GM19025 (cell line): ENCODE data around the gene SF3B6.
"Not testable (repeated sequence)": the region's sequence is repeated elsewhere in the genome, so short reads cannot be mapped to it uniquely, and the experiment has no call there.

ENCODE experiments used
- ATAC-seq: cut with Tn5 transposase; IDR thresholded peaks from one replicate; pipeline ENCODE4 v1.9.1; 2021; ENCODE audit warnings: mild to moderate bottlenecking, low read depth, moderate library complexity; ENCODE audit not compliant: unreplicated experiment

The SF3B6 gene

DNA sequence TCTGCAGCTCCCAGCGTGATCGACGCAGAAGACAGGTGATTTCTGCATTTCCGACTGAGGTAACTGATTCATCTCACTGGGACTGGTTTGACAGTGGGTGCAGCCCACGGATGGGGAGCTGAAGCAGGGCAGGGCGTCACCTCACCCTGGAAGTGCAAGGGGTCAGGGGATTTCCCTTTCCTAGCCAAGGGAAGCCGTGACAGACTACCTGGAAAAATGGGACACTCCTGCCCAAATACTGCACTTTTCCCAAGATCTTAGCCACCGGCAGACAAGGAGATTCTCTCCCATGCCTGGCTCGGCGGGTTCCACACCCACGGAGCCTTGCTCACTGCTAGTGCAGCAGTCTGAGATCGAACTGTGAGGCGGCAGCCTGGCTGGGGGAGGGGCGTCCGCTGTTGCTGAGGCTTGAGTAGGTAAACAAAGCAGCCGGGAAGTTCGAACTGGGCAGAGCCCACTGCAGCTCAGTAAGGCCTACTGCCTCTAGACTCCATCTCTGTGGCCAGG, 19.1 kb upstream of the SF3B6 start:
- not testable (repeated sequence) for ATAC-seq

GRCh38 chr2:24093270-24093669, 17.1 kb upstream of the SF3B6 start:
- not testable (repeated sequence) for ATAC-seq

DNA sequence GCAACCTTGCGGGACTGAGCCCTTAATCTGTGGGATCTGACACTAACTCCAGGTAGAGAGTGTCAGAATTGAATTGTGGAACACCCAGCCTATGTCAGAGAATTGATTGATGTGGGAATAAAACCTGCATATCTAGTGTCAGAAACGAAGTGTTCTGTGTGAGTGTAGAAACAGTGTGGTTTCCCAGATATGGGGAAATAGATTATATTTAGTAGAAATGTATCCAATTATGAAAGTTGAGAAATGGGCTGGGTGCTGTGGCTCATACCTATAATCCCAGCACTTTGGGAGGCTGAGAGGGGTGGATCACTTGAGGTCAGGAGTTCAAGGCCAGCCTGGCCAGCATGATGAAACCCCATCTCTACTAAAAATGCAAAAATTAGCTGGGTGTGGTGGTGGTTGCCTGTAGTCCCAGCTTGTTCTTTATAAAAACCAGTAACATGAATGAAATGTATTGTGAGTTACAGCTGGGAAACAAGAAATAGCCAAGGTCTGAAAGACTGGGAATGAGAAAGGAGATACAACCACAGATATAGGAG, 12.8 kb upstream of the SF3B6 start:
- ATAC-seq = no peak

- ATAC-seq = no peak
Measured at GRCh38 chr2:24087032-24087431, 10.9 kb upstream of the SF3B6 start.

- ATAC-seq = no peak
Measured at GRCh38 chr2:24086241-24086640, 10.1 kb upstream of the SF3B6 start.

GRCh38 chr2:24085200-24085489, 9.0 kb upstream of the SF3B6 start:
- no peak for ATAC-seq

- peak; percentile 71 for ATAC-seq
Measured at GRCh38 chr2:24084386-24085199, 8.5 kb upstream of the SF3B6 start, which contains the start of gene TP53I3. TP53I3 (minus strand) TSS chr2:24084834; CDS start chr2:24084326, 508 bp downstream.

DNA sequence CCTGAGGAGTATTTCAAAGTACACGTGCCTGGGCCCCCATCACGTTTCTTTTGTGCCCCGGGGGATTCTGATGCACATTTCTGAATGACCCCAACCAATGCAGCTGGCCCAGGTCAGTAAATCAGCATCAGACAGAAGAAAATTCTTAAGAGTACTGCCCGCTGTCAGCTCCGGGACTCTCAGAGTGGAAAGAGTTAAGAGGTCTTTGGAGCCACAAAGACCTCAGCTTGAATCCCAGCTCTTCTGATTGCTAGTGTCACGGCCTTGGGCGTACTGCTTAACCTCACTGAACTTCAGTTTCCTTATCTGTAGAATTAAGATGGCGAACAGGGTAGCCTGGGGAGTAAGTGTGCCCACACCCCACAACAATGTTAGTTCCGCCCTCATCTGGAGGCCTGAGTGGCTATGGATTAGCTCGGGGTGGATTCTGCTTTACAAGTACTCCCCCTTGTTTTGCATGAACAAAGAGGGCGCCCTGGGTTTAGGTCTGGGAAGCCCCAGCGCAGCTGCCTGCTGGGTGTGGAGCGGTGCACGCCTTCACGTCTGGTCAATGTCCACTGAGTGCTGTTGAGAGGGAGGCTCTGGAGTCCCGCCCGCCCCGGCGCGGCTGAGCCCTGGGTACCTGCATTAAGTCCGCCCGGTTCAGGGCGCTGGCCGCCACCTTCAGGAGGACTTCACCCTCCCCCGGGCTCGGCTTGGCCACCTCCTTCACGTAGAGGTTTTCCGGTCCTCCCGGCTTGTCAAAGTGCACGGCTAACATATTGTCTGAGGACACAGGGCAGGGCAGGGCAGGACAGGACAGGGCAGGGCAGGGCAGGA, 7.7 kb upstream of the SF3B6 start:
- peak; percentile 76 for ATAC-seq

DNA sequence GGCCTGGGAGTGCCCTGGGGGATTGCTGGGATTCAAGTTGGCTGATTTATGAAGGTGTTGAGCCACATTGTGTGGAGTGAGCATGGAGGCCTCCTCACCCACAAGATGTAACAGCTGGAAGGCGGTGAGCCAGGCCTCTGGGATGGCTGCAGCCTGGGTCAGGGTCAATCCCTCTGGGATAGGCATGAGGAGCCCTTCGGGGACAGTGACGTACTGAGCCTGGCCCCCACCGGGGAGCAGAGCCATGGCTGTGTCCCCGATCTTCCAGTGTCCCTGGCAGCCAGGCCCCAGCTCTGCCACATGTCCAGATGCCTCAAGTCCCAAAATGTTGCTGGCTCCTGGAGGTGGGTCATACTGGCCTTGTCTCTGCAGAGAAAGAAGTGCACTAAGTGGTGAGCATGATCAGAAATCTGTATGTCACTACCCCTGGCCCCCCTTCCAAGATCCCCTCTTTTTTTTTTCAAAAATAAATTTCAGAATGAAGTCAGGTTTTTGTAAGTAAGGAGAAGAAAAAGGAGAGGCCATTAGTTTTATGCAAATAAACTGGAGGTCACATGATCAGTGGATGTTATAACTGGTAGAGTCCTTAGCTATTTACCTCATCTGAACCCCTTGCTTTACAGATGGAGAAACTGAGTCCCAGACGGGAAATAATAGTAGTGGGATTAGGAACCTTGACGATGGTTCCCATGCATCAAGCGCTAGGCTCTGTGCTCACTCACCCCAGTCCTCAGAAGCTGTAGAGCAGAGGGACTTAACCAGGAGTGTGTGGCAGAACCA, 6.9 kb upstream of the SF3B6 start:
- ATAC-seq = no peak

DNA sequence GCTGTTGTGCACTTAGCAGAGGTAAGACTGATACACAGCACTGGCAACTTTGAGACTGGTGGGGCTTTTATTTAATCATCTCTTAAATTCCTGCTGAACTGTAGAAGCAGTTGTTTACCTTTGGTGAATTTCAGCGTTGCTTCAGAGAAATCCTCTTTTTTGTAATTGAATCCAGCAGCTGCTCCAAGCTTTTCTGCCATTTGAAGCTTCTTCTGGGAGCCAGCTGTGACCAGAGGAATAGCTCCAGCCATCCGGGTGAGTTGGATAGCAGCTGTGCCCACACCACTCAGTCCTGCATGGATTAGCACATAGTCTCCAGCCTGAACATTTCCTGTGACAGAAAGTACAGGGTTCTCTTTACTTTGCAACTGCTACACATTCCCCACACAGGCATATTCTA, 4.6 kb upstream of the SF3B6 start:
- no peak for ATAC-seq

- ATAC-seq = no peak
Measured at GRCh38 chr2:24077879-24078278, 1.8 kb upstream of the SF3B6 start.

- ATAC-seq = no peak
Measured at GRCh38 chr2:24077535-24077877, 1.4 kb upstream of the SF3B6 start.

- ATAC-seq = peak; percentile 8
Measured at GRCh38 chr2:24076849-24077534, 866 bp upstream of the SF3B6 start.

GRCh38 chr2:24075259-24075658, 867 bp downstream of the SF3B6 start:
- ATAC-seq = no peak

DNA sequence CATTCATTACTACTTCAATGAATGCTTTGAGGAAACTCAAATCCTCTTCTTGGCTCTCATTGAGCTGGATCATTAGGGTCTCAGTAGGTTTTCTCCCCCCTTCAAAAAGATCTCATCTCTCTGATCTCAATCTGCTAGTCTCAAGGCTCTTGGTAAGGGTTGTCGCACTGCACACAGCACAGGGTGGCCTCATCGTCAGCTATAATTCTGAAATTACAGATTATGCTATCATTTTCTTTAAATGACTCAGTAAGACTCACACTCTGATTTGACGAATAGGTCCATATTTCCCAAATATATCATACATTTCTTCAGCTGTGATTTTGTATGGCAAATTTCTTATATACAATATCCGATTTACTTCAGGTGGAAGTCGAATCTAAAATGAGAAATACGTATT, 2.3 kb downstream of the SF3B6 start:
- no peak for ATAC-seq

- no peak for ATAC-seq
Measured at GRCh38 chr2:24072259-24072658, 3.9 kb downstream of the SF3B6 start.

DNA sequence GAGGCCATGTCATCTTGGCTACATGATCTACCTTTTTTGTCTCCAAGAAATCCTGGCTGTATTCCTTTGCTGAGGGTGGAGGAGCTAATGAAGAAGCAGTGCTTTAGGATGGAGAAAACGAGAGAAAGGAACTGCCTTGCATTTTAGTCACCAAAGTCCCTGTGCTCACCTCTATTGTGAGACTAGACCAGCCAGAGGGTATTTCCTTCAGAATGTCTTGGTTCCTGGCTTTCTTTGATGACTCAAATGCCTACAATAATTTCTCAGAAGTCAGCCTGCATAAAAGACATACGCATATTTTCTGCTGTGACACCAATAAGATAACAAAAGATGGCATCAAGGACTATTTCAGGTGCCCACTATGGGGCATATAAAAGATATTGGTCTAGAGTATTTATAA, 10.8 kb downstream of the SF3B6 start:
- ATAC-seq = no peak

DNA sequence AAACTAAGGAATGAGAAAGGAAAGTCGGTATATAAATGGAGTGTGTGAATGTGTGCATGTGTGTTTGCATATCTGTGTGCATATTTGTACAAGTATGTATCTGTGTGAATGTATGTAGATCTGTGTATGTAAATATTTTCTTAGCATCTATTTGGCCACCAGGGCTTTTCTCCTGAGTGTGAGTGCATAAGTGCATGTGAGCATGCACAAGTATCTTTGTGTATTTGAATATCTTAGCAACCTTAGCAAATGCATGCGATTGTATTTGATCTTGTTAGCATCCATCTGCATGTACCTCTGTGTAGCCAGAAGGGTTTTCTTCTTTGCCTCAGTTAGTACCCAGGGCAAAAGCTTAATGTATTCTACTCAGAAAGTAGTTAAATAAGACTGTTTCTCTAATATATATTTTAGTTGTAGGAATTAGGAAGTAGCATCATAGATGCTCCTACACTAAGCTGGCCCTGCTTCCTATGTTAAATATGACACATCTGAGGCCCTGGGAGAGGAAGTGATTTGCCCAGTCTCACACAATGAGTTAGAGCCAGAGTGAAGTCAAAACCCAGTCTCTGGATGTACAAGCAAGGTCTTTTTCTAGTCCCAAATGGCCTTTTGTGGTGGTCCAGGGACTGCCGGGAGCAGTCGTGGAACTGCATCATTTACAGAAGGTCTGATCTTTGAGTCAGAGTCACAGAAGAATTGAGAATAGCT, 17.4 kb downstream of the SF3B6 start:
- no peak for ATAC-seq

- no peak for ATAC-seq
Measured at GRCh38 chr2:24055750-24056149, 20.4 kb downstream of the SF3B6 start.
